ENCODE data around the gene CCR9. TPM values are rescaled to one million over a fixed set of nuclear protein-coding genes. Genes with fewer than 3 reads are reported as not detected.
"Not testable (repeated sequence)": the region's sequence is repeated elsewhere in the genome, so short reads cannot be mapped to it uniquely, and the experiment has no call there.

CCR9 gene
- polyA plus RNA-seq, 1 experiment, result not detected

DNA sequence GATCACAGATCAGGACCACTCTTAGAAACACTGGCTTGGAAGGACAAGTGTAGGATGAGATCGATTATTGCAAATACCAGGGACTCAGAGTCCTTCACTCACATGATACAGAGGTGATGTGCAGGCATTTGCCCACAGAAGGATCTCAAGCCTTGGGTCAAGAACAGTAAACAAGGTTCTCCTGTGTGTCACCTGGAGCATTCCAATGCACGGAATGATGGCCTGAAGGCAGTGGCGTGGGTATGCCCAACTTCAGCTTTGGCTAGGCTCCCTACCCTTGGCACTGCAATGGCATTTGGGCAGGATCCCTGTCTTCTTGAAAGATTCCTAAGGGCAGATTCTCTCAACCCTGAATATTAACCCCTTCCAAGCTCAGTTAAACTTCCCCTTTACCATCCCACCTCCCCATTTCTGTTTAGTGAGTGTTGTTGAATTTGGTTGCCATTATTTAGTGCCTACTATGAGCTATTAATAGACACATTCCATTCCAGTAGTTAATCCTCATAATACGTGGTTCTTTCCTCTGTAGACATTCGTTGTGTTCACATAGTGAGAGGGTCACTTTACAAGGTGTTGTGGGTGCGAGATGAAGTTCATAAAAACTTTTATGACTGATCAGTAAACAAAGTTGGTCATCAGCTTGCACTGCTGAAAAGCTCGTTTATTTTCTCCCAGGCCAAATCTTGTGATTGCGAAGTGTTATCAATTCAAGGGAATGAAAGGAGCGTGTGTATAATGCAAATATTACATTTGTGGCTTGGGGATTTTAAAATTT lies 43.3 kb upstream of the CCR9 start:
- CTCF ChIA-PET, result interaction anchor here (0.6 to 1.4 kb wide), 4 partner anchors 233 to 809 kb away, joined by 3 to 5 read pairs (median 3); no protein-coding TSS in a partner anchor
- no peak overlapping the region for H3K27ac ChIP-seq (ENCODE audit: low read depth, low read length)
- DNase-seq (ENCODE audit: low read depth, low spot score), result no peak
- peaks cover 4% of the 10 kb centered on the region; the same call in 1 of the 2 replicates for H3K9me3 ChIP-seq (ENCODE audit: control insufficient read depth, insufficient read depth, low read length)
- POLR2A ChIA-PET, result no interaction called here
- peaks cover 7% of the 10 kb centered on the region for H3K27me3 ChIP-seq (ENCODE audit: control insufficient read depth, insufficient read depth, low read length)
- H3K4me3 ChIP-seq (ENCODE audit: low read depth, low read length), result no peak overlapping the region
- TF ChIP-seq, protein P1, sequence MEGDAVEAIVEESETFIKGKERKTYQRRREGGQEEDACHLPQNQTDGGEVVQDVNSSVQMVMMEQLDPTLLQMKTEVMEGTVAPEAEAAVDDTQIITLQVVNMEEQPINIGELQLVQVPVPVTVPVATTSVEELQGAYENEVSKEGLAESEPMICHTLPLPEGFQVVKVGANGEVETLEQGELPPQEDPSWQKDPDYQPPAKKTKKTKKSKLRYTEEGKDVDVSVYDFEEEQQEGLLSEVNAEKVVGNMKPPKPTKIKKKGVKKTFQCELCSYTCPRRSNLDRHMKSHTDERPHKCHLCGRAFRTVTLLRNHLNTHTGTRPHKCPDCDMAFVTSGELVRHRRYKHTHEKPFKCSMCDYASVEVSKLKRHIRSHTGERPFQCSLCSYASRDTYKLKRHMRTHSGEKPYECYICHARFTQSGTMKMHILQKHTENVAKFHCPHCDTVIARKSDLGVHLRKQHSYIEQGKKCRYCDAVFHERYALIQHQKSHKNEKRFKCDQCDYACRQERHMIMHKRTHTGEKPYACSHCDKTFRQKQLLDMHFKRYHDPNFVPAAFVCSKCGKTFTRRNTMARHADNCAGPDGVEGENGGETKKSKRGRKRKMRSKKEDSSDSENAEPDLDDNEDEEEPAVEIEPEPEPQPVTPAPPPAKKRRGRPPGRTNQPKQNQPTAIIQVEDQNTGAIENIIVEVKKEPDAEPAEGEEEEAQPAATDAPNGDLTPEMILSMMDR (IDR thresholded peaks at IDR 0.05; ENCODE audit: low read depth, low read length), result no peak

DNA sequence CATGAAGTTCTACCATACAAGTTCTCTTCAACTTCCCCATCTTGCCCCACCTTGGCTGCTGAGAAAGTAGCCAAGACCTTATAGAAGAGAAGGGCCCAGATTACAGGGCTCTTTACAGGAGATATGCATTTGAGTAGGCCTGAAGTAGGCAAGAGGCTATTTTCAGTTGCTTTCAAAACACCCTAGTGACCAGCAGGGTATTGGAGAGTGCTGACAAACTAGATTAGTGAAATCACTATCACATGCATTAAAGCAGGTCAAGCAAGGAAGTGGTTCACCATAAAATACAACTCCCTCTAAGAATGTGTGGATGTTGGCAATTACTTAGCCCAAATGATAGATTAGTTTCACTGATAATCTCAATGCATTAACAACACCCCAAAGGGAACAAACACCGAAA lies 41.7 kb upstream of the CCR9 start:
- Histone ChIP-seq H3K27me3 (ENCODE audit: control insufficient read depth, insufficient read depth, low read length) (peaks cover 12% of the 10 kb centered on the region), H3K4me3 (ENCODE audit: low read depth, low read length) (no peak overlapping the region), H3K27ac (ENCODE audit: low read depth, low read length) (no peak overlapping the region), H3K9me3 (ENCODE audit: control insufficient read depth, insufficient read depth, low read length) (peaks cover 4% of the 10 kb centered on the region; the same call in 1 of the 2 replicates)
- DNase-seq (ENCODE audit: low read depth, low spot score), result no peak
- ChIA-PET CTCF (no interaction called here), POLR2A (no interaction called here)
- TF ChIP-seq, protein P1 (IDR thresholded peaks at IDR 0.05; ENCODE audit: low read depth, low read length), result no peak

DNA sequence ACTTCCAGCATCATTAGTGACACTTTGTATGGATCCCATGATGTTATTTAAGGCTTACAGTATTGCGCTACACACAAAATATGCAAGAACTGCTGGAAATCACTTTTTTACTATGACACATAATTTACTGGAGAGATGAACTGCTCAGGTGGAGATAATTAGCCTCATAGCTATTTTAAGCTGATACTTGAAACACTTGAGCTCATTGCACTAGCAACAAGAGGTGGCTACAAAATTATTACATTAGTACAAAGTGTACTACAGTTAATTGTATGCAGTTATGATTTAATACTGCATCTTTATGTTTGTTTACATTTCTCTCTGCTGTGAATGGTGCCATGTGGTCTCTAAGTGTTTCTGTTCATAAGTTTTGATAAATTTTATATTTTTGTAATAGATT lies 38.0 kb upstream of the CCR9 start:
- TF ChIP-seq, protein P1 (IDR thresholded peaks at IDR 0.05; ENCODE audit: low read depth, low read length), result no peak
- CTCF ChIA-PET, result no interaction called here
- POLR2A ChIA-PET, result no interaction called here
- DNase-seq (ENCODE audit: low read depth, low spot score), result no peak
- H3K27ac ChIP-seq (ENCODE audit: low read depth, low read length), result no peak overlapping the region
- H3K27me3 ChIP-seq (ENCODE audit: control insufficient read depth, insufficient read depth, low read length), result peaks cover 16% of the 10 kb centered on the region
- no peak overlapping the region for H3K4me3 ChIP-seq (ENCODE audit: low read depth, low read length)
- no peaks in the 10 kb centered on the region for H3K9me3 ChIP-seq (ENCODE audit: control insufficient read depth, insufficient read depth, low read length)

DNA sequence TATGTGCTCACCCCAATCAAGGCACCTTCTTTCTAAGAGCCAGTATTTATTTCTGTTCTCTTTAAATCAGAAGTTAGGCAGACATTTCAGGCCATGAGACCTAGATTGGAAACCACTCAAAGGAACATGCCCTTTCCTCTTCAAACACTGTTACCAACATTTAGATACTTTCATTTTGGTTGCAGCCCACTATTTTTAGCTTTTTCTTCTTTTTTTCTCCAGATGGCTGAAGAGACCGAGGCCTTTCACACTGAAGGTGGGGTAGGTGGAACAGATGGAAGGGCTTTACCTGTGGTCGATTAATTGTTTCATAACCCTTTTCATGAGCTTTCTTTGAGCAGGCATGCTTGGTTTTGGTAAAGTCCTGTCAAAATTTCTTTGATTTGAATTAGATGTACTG lies 33.5 kb upstream of the CCR9 start:
- ChIA-PET POLR2A (no interaction called here), CTCF (no interaction called here)
- no peak overlapping the region for H3K27ac ChIP-seq (ENCODE audit: low read depth, low read length)
- H3K9me3 ChIP-seq (ENCODE audit: control insufficient read depth, insufficient read depth, low read length), result no peaks in the 10 kb centered on the region
- no peak overlapping the region for H3K4me3 ChIP-seq (ENCODE audit: low read depth, low read length)
- TF ChIP-seq, protein P1 (IDR thresholded peaks at IDR 0.05; ENCODE audit: low read depth, low read length), result no peak
- no peak for DNase-seq (ENCODE audit: low read depth, low spot score)
- peaks cover 24% of the 10 kb centered on the region for H3K27me3 ChIP-seq (ENCODE audit: control insufficient read depth, insufficient read depth, low read length)

DNA sequence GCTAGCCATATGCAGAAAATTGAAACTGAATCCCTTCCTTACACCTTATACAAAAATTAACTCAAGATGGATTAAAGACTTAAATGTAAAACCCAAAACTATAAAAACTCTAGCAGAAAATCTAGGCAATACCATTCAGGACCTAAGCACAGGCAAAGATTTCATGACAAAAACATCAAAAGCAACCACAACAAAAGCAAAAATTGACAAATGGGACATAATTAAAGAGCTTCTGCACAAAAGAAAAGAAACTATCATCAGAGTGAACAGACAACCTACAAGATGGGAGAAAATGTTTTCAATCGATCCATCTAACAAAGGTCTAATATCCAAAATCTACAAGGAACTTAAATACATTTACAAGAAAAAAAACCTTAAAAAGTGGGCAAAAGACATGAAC lies 30.0 kb upstream of the CCR9 start:
- peaks cover 22% of the 10 kb centered on the region for H3K27me3 ChIP-seq (ENCODE audit: control insufficient read depth, insufficient read depth, low read length)
- H3K4me3 ChIP-seq (ENCODE audit: low read depth, low read length); H3K27ac ChIP-seq (ENCODE audit: low read depth, low read length); H3K9me3 ChIP-seq (ENCODE audit: control insufficient read depth, insufficient read depth, low read length); CTCF ChIA-PET; POLR2A ChIA-PET; DNase-seq (ENCODE audit: low read depth, low spot score): not testable (repeated sequence)

DNA sequence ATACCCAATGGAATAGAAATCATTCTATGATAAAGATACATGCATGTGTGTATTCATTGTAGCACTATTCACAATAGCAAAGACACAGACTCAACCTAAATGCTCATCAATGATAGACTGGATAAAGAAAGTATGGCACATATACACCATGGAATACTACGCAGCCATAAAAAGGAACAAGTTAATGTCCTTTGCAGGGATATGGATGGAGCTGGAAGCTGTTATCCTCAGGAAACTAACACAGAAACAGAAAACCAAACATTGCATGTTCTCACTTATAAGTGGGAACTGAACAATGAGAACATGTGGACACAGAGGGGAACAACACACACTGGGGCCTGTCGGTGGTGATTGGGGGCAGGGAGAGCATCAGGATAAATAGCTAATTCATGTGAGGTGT lies 29.3 kb upstream of the CCR9 start:
- H3K4me3 ChIP-seq (ENCODE audit: low read depth, low read length); H3K9me3 ChIP-seq (ENCODE audit: control insufficient read depth, insufficient read depth, low read length); H3K27ac ChIP-seq (ENCODE audit: low read depth, low read length); POLR2A ChIA-PET; DNase-seq (ENCODE audit: low read depth, low spot score); CTCF ChIA-PET: not testable (repeated sequence)
- peaks cover 26% of the 10 kb centered on the region for H3K27me3 ChIP-seq (ENCODE audit: control insufficient read depth, insufficient read depth, low read length)

All from AG04450 (cell line).